Left renal pelvis (tissue), 4 donors: Measurements from ENCODE around the gene ARMC9. TPM values are rescaled to one million over a fixed set of nuclear protein-coding genes. Genes with fewer than 3 reads are reported as not detected.
"Not testable (repeated sequence)": the region's sequence is repeated elsewhere in the genome, so short reads cannot be mapped to it uniquely, and the experiment has no call there.

ENCODE experiments used
- DNase-seq, 4 donors: peaks; one replicate each; pipeline ENCODE4 v3.0.0-alpha.2; 2013; ENCODE audit warnings: low read depth in 4 of 4, low spot score in 3 of 4
- polyA plus RNA-seq, 4 donors: library from polyadenylated mRNA; unstranded; fragments of 120-200 nt; gene quantifications; one replicate each; pipeline ENCODE4 v1.2.1, GENCODE V29; 2013; ENCODE audit not compliant: insufficient read length in 4 of 4

ARMC9 gene
- polyA plus RNA-seq, 4 donors, result 24.6 to 30.1 (median 27.1) TPM

- no peak for DNase-seq
Observed at GRCh38 chr2:231392431-231393148, 194.2 kb downstream of the ARMC9 start.

GRCh38 chr2:231393149-231394131 lies 195.0 kb downstream of the ARMC9 start:
- no peak for DNase-seq

DNA sequence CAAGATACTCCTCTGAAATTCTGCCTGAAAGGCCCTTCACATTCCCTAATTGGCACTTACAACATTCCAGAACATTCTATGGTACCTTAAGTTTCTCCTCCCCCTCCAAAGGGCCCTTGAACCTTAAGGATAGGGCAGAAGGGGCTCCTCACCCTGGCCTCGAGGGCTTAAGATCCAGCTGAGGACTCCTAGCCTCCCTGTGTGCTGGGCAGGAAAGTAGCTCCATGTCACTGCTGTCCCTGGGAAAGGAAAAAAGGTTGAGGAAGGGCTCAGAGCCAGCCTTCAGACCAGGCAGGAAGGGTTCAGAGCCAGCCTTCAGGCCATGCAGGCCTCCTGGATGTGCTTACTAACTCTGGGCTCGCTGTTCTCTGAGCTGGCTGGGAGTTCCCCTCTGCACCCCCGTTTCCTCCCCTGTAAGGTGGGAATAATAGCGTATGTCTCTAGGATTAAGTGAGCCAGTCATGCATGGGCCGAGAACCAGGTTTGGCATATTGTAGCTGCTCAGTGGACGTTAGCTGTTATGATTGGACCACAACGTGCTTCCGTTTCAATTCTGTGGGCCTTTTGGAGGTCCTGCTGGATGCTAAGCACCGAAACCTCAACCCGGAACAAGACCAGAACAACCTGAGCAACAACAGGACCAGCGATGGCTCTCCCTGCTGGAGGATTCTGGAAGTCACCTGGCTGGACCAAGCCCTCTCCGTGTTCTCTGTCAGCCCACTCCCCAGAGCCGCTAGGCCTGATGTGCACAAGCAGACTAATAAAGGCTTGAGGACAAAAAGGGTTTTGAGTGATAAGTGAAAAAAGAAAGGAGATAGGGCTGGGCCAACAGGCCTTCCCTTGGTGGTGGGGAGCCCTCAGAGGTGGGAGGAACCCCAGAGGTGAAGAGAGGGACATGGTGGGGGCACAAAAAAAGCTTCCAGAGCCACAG lies 196.0 kb downstream of the ARMC9 start:
- DNase-seq, result no peak

DNA sequence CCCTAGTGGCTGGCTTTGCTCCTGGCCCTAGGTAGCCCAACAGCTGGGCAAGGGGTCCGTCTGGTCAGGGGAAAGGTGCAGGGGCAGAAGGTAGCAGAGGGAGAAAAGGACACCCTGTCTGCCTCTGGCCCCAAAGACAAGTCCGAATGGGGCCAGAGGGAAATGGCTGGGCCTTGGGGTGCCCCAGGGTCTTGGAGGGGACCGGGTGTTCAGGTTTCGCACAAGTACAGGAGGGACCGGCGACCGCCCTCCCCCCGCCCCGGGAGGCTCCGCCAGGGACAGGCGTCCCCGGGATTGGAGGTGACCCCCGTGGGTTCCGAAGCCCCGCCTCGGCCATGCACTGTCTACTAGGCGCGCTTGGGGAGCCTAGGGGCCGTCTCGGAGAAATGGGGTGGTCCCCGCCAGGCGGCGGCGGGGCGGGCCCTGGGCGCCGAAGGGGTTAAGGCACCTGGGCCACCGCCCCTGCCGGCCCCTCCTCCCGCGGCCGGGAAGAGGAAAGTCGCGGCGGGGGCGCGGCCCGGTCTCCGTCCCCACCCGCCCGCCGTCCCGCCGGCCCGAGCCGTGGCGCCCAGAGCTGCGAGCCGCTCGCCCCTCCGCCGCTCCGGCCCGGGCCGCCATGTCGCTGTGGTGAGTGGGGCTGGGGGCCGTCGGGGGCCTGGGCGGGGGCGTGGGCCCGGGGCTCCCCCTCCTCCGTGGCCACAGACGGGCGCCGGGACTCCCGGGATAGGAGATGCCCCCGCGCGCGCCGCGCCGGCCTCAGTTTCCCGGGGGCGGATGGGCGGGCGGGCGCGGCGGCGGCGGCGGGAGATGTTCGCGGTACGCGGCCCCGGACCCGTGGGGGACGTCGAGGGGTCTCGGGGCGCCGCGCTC lies 197.0 kb downstream of the ARMC9 start, which contains the start of gene B3GNT7:
Gene B3GNT7, plus strand, starts transcription at position 523 of the 870 bp plus-strand sequence. Its CDS starts 94 bp downstream, at position 617.
- no peak for DNase-seq

- no peak for DNase-seq
Observed at GRCh38 chr2:231396058-231396821, 197.8 kb downstream of the ARMC9 start.

DNA sequence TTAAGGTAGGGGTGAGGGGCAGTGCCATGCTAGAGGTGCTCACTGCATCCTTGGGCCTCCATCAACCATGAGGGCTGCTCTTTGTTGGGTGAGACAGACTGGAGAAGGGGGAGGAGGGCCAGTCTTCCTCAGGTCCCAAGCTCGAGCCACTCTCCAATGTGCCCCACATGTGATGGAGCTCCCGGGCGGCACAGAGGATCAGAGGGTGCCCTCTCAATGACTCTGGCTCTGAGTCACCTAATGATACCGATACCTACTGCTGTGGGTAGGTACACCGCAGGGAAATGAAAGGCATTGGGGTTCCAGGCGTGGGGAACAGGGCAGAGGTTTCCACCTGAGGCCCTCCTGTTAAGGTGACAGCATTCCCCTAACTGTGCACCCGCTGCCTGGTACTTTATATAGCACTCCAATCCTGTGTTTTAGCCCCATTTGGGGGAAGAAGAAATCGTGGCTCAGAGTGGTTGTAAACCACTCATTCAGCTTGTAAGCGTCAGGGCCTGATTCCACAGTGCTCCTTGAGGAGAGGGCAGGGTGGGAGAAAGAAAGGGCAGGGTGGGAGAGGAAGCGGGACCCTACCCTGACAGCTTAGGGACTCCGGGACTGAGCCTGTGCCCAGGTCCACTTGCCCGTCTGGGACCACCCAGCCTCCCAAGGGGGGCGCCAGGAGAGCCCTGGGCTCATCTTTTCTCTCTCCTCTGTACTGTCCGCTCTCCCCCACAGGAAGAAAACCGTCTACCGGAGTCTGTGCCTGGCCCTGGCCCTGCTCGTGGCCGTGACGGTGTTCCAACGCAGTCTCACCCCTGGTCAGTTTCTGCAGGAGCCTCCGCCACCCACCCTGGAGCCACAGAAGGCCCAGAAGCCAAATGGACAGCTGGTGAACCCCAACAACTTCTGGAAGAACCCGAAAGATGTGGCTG lies 198.8 kb downstream of the ARMC9 start:
- DNase-seq, result no peak

- DNase-seq, result no peak
Observed at GRCh38 chr2:231397928-231398294, 199.5 kb downstream of the ARMC9 start.

DNA sequence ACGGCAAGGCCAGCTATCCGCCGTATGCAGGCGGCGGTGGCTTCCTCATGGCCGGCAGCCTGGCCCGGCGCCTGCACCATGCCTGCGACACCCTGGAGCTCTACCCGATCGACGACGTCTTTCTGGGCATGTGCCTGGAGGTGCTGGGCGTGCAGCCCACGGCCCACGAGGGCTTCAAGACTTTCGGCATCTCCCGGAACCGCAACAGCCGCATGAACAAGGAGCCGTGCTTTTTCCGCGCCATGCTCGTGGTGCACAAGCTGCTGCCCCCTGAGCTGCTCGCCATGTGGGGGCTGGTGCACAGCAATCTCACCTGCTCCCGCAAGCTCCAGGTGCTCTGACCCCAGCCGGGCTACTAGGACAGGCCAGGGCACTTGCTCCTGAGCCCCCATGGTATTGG lies 200.2 kb downstream of the ARMC9 start:
- DNase-seq, result no peak

- DNase-seq, result no peak
Observed at GRCh38 chr2:231399046-231399852, 200.8 kb downstream of the ARMC9 start.

GRCh38 chr2:231399853-231400680 lies 201.6 kb downstream of the ARMC9 start:
- no peak for DNase-seq

GRCh38 chr2:231400681-231401080 lies 202.2 kb downstream of the ARMC9 start:
- DNase-seq, result not testable (repeated sequence)

DNA sequence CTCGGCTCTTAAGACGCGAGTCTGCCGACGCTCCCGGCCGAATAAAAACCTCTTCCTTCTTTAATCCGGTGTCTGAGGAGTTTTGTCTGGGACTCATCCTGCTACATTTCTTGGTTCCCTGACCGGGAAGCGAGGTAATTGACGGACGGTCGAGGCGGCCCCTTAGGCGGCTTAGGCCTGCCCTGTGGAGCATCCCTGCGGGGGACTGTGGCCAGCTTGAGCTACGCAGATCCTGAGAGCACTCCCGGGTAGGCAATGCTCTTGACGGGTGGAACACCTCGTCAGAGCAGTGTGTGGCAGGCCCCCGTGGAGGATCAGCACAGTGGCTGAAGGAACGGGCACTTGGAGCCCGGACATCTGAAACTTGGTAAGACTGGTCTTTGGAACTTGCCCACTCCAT lies 202.7 kb downstream of the ARMC9 start:
- DNase-seq, result not testable (repeated sequence)

DNA sequence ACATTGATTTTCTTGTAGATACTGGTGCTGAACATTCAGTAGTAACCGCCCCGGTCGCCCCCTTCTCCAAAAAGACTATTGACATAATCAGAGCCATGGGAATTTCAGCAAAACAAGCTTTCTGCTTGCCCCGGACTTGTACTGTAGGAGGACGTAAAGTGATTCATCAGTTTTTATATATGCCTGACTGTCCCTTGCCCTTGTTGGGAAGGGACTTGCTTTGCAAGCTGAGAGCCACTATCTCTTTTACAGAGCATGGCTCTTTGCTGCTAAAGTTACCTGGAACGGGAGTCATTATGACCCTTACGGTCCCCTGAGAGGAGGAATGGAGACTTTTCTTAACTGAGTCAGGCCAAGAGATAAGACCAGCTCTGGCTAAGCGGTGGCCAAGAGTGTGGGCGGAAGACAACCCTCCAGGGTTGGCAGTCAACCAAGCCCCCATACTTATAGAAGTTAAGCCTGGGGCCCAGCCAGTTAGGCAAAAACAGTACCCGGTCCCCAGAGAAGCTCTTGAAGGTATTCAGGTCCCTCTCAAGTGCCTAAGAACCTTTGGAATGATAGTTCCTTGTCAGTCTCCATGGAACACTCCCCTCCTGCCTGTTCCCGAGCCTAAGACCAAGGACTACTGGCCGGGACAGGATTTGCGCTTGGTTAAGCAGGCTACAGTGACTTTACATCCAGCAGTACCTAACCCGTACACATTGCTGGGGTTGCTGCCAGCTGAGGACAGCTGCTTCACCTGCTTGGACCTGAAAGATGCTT lies 205.2 kb downstream of the ARMC9 start:
- not testable (repeated sequence) for DNase-seq

DNA sequence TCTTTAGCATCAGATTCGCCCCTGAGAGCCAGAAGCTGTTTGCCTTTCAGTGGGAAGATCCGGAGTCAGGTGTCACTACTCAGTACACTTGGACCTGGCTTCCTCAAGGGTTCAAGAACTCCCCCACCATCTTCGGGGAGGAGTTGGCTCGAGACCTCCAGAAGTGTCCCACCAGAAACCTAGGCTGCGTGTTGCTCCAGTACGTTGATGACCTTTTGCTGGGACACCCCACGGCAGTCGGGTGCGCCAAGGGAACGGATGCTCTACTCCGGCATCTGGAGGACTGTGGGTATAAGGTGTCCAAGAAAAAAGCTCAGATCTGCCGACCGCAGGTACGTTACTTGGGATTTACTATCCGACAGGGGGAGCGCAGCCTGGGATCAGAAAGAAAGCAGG lies 205.8 kb downstream of the ARMC9 start:
- not testable (repeated sequence) for DNase-seq
